K562 (cell line): ENCODE results near the gene SNRPD2. TPM values are rescaled to one million over a fixed set of nuclear protein-coding genes. Genes with fewer than 3 reads are reported as not detected.
"Not testable (repeated sequence)": the region's sequence is repeated elsewhere in the genome, so short reads cannot be mapped to it uniquely, and the experiment has no call there.

ENCODE experiments used
- ATAC-seq: fragments of 200-7000 bp; cut with Tn5 transposase; 3 replicates; pipeline ENCODE4 v1.9.1; 2020; ENCODE audit warnings: moderate library complexity
- BruUV-seq: library from RNA; stranded (reverse); fragments of 400-500 nt; replicated peaks from 2 replicates; lab custom pipeline; 2021; lab: Mats Ljungman, UMichigan
- CTCF ChIA-PET: fragments of 300-600 bp; formaldehyde crosslinking; extraction: SDS; loops from one replicate; lab custom pipeline; 2021; ENCODE audit warnings: low intra/inter-chr PET ratio; lab: Yijun Ruan, JAX
- POLR2A ChIA-PET: fragments of 300-600, 350-650 bp; sonication (Branson Sonifier 250); formaldehyde crosslinking; extraction: SDS; loops from one replicate; lab custom pipeline; 2021; ENCODE audit warnings: antibody characterized with exemption, inconsistent platforms; lab: Yijun Ruan, JAX
- DNase-seq, 4 experiments: peaks; one replicate each; pipeline versions ENCODE4 v3.0.0 to v3.0.0-alpha.2; 2011 to 2018; ENCODE audit warnings: low spot score in 3 of 4, mixed read lengths in 3 of 4; ENCODE audit errors: extremely low read depth in 1 of 4
- FAIRE-seq: peaks from 2 replicates; lab custom pipeline; 2011; peaks lifted over from hg19 to GRCh38; lab: Jason Lieb, UNC
- H2AFZ ChIP-seq: 2 replicates; pipeline ENCODE4 v1.6.0; 2011; ENCODE audit warnings: low read depth, low read length, control low read depth, inconsistent platforms
- H3K27ac ChIP-seq: fragments of 200-600 bp; 3 replicates; pipeline ENCODE4 v1.8.0; 2011; ENCODE audit warnings: low read depth, mild to moderate bottlenecking, control low read depth, inconsistent platforms, low read length, moderate library complexity, mixed read lengths; ENCODE audit errors: extremely low read depth
- H3K27me3 ChIP-seq, 2 experiments: fragments of 300-600 bp in 1 of 2; 2 replicates in 1 of 2; 3 replicates in 1 of 2; pipeline versions ENCODE4 v1.6.0 to v1.8.0; 2011; ENCODE audit warnings: inconsistent platforms in 2 of 2, low read length in 2 of 2, mild to moderate bottlenecking in 1 of 2, mixed read lengths in 1 of 2, moderate library complexity in 1 of 2; ENCODE audit not compliant: control insufficient read depth in 2 of 2, insufficient read depth in 2 of 2
- H3K36me3 ChIP-seq: fragments of 300-600 bp; 3 replicates; pipeline ENCODE4 v1.8.0; 2011; ENCODE audit warnings: mild to moderate bottlenecking, low read length, inconsistent platforms; ENCODE audit not compliant: control insufficient read depth, insufficient read depth
- H3K4me1 ChIP-seq, 2 experiments: fragments of 200-600 bp in 1 of 2; replicated peaks in 1 of 2; 2 replicates in 1 of 2; 3 replicates in 1 of 2; pipeline versions ENCODE4 v1.5.1 to v1.8.0; 2011; ENCODE audit warnings: inconsistent platforms in 2 of 2, low read length in 2 of 2, mild to moderate bottlenecking in 1 of 2, mixed read lengths in 1 of 2, moderate library complexity in 1 of 2; ENCODE audit not compliant: control insufficient read depth in 2 of 2, insufficient read depth in 2 of 2
- H3K4me2 ChIP-seq: 2 replicates; pipeline ENCODE4 v1.6.1; 2011; ENCODE audit warnings: low read length, control low read depth, inconsistent platforms, mixed read lengths; ENCODE audit not compliant: insufficient read depth
- H3K4me3 ChIP-seq: fragments of 200-600 bp; sonication (generic), shearing (Covaris generic); 2 replicates; pipeline ENCODE4 v1.5.1; 2016; ENCODE audit warnings: control low read depth, inconsistent platforms
- H3K79me2 ChIP-seq: fragments of 200-600 bp; 3 replicates; pipeline ENCODE4 v1.8.0; 2011; ENCODE audit warnings: low read length, inconsistent platforms; ENCODE audit not compliant: control insufficient read depth, insufficient read depth
- H3K9ac ChIP-seq, 2 experiments: 2 replicates each; pipeline versions ENCODE4 v1.6.0 to v1.6.1; 2011; ENCODE audit warnings: low read depth in 2 of 2, low read length in 2 of 2, control low read depth in 1 of 2, inconsistent platforms in 1 of 2, mild to moderate bottlenecking in 1 of 2, mixed read lengths in 1 of 2; ENCODE audit not compliant: insufficient read depth in 1 of 2
- H3K9me1 ChIP-seq: one replicate; pipeline ENCODE4 v1.6.0; 2011; ENCODE audit warnings: inconsistent platforms, mild to moderate bottlenecking, low read length, moderate library complexity; ENCODE audit not compliant: control insufficient read depth, insufficient read depth
- H3K9me3 ChIP-seq: replicated peaks from 2 replicates; pipeline ENCODE4 v1.5.1; 2011; ENCODE audit warnings: low read depth, low read length, inconsistent platforms; ENCODE audit not compliant: control insufficient read depth, insufficient read depth
- H4K20me1 ChIP-seq: replicated peaks from 2 replicates; pipeline ENCODE4 v1.6.1; 2011; ENCODE audit warnings: low read length, inconsistent platforms, mixed read lengths; ENCODE audit not compliant: control insufficient read depth, insufficient read depth
- ADNP ChIP-seq: fragments of 200-800 bp; sonication (Bioruptor generic); IDR thresholded peaks from 2 replicates; pipeline ENCODE4 v1.6.1; 2016; ENCODE audit warnings: missing genetic modification characterization, missing compliant biosample characterization
- ARID2 ChIP-seq: fragments of 450-650 bp; IDR thresholded peaks from 2 replicates; pipeline ENCODE4 v1.6.1; 2017; ENCODE audit warnings: antibody characterized with exemption, mild to moderate bottlenecking
- BCOR ChIP-seq: fragments of 450-650 bp; IDR thresholded peaks from 2 replicates; pipeline ENCODE4 v1.6.1; 2016
- BRF1 ChIP-seq: IDR thresholded peaks from 3 replicates; pipeline ENCODE4 v1.6.1; 2011; ENCODE audit warnings: borderline replicate concordance, mild to moderate bottlenecking; ENCODE audit not compliant: insufficient read length; ENCODE audit errors: extremely low read depth
- COPS2 ChIP-seq: fragments of 450-650 bp; conservative IDR thresholded peaks from 2 replicates; pipeline ENCODE4 v1.6.1; 2016; ENCODE audit warnings: mild to moderate bottlenecking, moderate library complexity
- GABPA ChIP-seq: fragments of 200-800 bp; sonication (Bioruptor generic); conservative IDR thresholded peaks from 2 replicates; pipeline ENCODE4 v1.6.1; 2016; ENCODE audit warnings: low read depth, missing genetic modification characterization, missing compliant biosample characterization
- MCM3 ChIP-seq: fragments of 450-650 bp; IDR thresholded peaks from 2 replicates; pipeline ENCODE4 v1.6.1; 2016
- SMARCA5 ChIP-seq: fragments of 450-650 bp; IDR thresholded peaks from 2 replicates; pipeline ENCODE4 v1.6.1; 2016
- ZNF408 ChIP-seq: fragments of 250-450 bp; sonication (Bioruptor Pico); IDR thresholded peaks from 2 replicates; pipeline ENCODE4 v1.4.0; 2020; ENCODE audit warnings: low read depth, mild to moderate bottlenecking, moderate library complexity
- WGBS: fragments of 100-300 bp; shearing (Covaris generic); methylation state at CpG from one replicate; pipeline ENCODE4 v1.1.6; 2016; ENCODE audit warnings: low coverage, mixed read lengths; ENCODE audit not compliant: insufficient coverage; ENCODE audit errors: missing lambda C conversion rate; 5-methylcytosine and 5-hydroxymethylcytosine counted together
- in situ Hi-C: fragments of 300-500 bp; cut with MboI; formaldehyde crosslinking; loops from 4 replicates; pipeline ENCODE4 v1.15.0; 2018; ENCODE audit warnings: inconsistent platforms, mixed read lengths
- intact Hi-C: fragments of 100-400 bp; cut with micrococcal nuclease; formaldehyde crosslinking; loops from 2 replicates; pipeline ENCODE4 v1.14.2; 2022
- polyA plus RNA-seq, 8 experiments: library from polyadenylated mRNA; depleted of rRNA in 4 of 8; stranded (reverse) in 5 of 8; unstranded in 3 of 8; fragments of >200 nt; fragmentation: Nextera tagmentation in 2 of 8; fragmentation: Illumina TruSeq in 1 of 8; extraction: Ambion mirVana in 2 of 8; extraction: Trizol in 1 of 8; gene quantifications; 2 replicates each; pipeline versions ENCODE4 v1.2.1 to v1.2.3, GENCODE V29; 2011 to 2014; ENCODE audit warnings: inconsistent platforms in 1 of 8, missing spikeins in 1 of 8
- total RNA-seq, 7 experiments: library from RNA; depleted of rRNA in 6 of 7; stranded (reverse); fragments of >200 nt in 6 of 7; fragmentation: Illumina TruSeq in 2 of 7; extraction: Trizol in 2 of 7; gene quantifications; 2 replicates each; pipeline versions ENCODE4 v1.2.1 to v1.2.3, GENCODE V29; 2011 to 2021; ENCODE audit warnings: low replicate concordance in 1 of 7
- TF ChIP-seq, protein P1 (sequence below): sonication (generic); formaldehyde crosslinking; IDR thresholded peaks from 2 replicates; pipeline ENCODE4 v1.8.0; 2022; ENCODE audit warnings: mild to moderate bottlenecking, missing genetic modification reagents
- TF ChIP-seq, protein P2 (sequence below): sonication (generic); formaldehyde crosslinking; IDR thresholded peaks from 2 replicates; pipeline ENCODE4 v1.8.1; 2023; ENCODE audit warnings: mild to moderate bottlenecking, missing genetic modification reagents

SNRPD2 gene
- total and polyA plus RNA-seq, 9 of the 15 experiments (the other 6 are each of a cell fraction or from before 2014, with no cell fraction given): 728 to 4,411 (median 1,029) TPM

DNA sequence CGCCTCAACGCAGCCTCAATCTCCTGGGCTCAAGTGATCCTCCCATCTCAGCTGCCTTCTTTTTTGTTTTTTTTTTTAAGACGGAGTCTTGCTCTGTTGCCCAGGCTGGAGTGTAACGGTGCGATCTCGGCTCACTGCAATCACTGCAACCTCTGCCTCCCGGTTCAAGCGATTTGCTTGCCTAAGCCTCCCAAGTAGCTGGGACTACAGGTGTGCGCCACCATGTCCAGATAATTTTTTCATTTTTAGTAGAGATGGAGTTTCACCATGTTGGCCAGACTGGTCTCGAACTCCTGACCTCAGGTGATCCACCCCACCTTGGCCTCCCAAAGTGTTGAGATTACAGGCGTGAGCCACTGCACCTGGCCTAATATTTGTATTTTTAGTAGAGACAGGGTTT, 28.3 kb upstream of the SNRPD2 start:
- H3K4me2 ChIP-seq, H3K9me1 ChIP-seq, CTCF ChIA-PET, H4K20me1 ChIP-seq, FAIRE-seq, H3K27me3 ChIP-seq, H3K9me3 ChIP-seq, H3K4me3 ChIP-seq: not testable (repeated sequence)
- H3K4me1 ChIP-seq: peaks cover 19 to 31% of the 10 kb centered on the region in 2 experiments
- TF ChIP-seq BCOR (peak; percentile 62; the same call in 1 of the 2 replicates), ADNP (tag) (peak; percentile 43; the same call in 1 of the 2 replicates), SMARCA5 (0 out of 2 replicates have a peak, but pooled peaks have one; percentile 43)
- TF ChIP-seq, all 486 proteins: peak for 3; not testable (repeated sequence) for 483
- H3K27ac ChIP-seq, DNase-seq, BruUV-seq, in situ Hi-C loops, H2AFZ ChIP-seq, intact Hi-C loops, H3K9ac ChIP-seq, ATAC-seq: not testable (repeated sequence)
- WGBS: 93% methylated on average over 8 of the region's 11 CpGs
- POLR2A ChIA-PET: interaction anchor here (0.6 to 3.2 kb wide), 2 partner anchors 10 to 218 kb away, joined by 4 to 11 read pairs; no protein-coding TSS in a partner anchor
- Histone ChIP-seq H3K79me2 (peaks cover 70% of the 10 kb centered on the region), H3K36me3 (peaks cover 38% of the 10 kb centered on the region; the same call in 2 of the 3 replicates)

DNA sequence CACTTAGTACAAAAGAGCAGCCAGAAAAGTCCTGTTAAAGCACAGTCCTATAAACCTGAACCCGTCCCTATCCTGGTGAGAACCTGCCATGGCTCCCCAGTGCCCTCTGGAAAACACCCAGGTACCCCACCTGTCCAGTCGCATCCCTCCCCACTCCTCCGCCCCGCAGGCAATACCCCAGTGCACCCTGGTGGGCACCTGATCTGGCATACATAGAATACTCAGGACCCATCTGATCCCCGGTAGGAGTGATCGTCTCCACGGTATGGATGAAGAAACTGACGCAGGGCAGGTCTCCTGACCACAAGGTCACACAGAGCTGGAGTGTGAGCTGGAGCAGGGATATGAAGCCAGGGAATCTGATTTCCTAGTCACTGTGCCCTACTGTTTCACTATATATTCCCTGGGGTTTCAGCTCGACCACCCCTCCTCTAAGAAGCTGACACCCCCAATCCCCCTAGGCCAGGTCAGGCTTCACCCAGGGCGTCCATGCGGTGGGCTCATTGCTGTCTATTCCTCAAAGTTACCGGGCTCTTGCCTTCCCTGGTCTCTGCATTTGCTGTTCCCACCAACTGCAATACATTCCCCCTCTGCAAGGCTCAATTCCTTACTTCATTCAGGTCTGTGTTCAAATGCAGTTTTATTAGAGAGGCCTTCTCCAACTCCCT, 26.4 kb upstream of the SNRPD2 start:
- DNase-seq: no peak
- H3K36me3 ChIP-seq: peaks cover 35% of the 10 kb centered on the region; the same call in 2 of the 3 replicates
- FAIRE-seq: peak; percentile 11
- in situ Hi-C loops: no loop called here
- ChIA-PET POLR2A (interaction anchor here (0.6 to 5.9 kb wide), 17 partner anchors 9 to 1102 kb away, joined by 3 to 46 read pairs (median 4); partner anchors contain the start of genes FBXO46, GIPR, MEIOSIN and QPCTL), CTCF (no interaction called here)
- peak overlapping the region; percentile 81 for H3K4me2 ChIP-seq
- no peaks in the 10 kb centered on the region for H3K27me3 ChIP-seq
- TSS peak; percentile 92 for BruUV-seq
- H3K9ac ChIP-seq: peak overlapping the region; percentile 91
- peaks cover 22 to 30% of the 10 kb centered on the region in 2 experiments for H3K4me1 ChIP-seq
- H3K9me1 ChIP-seq: no peaks in the 10 kb centered on the region
- ATAC-seq: peak; percentile 1; the same call in 2 of the 3 replicates
- H3K4me3 ChIP-seq: peak overlapping the region; percentile 47
- peaks cover 71% of the 10 kb centered on the region for H3K79me2 ChIP-seq
- intact Hi-C loops: loop anchor here (1.0 kb wide), 1 partner anchor 52 kb away; no protein-coding TSS in a partner anchor
- no peaks in the 10 kb centered on the region for H4K20me1 ChIP-seq
- H3K9me3 ChIP-seq: no peaks in the 10 kb centered on the region
- H2AFZ ChIP-seq: peak overlapping the region; percentile 70
- WGBS: 31% methylated on average over 12 of the region's 12 CpGs
- H3K27ac ChIP-seq: peak overlapping the region; percentile 95
- TF ChIP-seq GABPA (tag): 0 out of 2 replicates have a peak, but pooled peaks have one; percentile 7
- TF ChIP-seq ARID2: no peak
- TF ChIP-seq, protein P1, sequence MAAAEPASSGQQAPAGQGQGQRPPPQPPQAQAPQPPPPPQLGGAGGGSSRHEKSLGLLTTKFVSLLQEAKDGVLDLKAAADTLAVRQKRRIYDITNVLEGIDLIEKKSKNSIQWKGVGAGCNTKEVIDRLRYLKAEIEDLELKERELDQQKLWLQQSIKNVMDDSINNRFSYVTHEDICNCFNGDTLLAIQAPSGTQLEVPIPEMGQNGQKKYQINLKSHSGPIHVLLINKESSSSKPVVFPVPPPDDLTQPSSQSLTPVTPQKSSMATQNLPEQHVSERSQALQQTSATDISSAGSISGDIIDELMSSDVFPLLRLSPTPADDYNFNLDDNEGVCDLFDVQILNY (CRISPR knock-in tag): no peak
- TF ChIP-seq, protein P2, sequence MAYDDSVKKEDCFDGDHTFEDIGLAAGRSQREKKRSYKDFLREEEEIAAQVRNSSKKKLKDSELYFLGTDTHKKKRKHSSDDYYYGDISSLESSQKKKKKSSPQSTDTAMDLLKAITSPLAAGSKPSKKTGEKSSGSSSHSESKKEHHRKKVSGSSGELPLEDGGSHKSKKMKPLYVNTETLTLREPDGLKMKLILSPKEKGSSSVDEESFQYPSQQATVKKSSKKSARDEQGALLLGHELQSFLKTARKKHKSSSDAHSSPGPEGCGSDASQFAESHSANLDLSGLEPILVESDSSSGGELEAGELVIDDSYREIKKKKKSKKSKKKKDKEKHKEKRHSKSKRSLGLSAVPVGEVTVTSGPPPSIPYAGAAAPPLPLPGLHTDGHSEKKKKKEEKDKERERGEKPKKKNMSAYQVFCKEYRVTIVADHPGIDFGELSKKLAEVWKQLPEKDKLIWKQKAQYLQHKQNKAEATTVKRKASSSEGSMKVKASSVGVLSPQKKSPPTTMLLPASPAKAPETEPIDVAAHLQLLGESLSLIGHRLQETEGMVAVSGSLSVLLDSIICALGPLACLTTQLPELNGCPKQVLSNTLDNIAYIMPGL (CRISPR knock-in tag): no peak
- TF ChIP-seq COPS2: no peak
- no peak for TF ChIP-seq MCM3
- TF ChIP-seq BRF1: no peak
- no peak for TF ChIP-seq ZNF408 (CRISPR knock-in tag)
